Mesenchymal stem cell (in vitro differentiated cells and primary cell): ENCODE measurements around the gene KLK1.
"Not testable (repeated sequence)": the region's sequence is repeated elsewhere in the genome, so short reads cannot be mapped to it uniquely, and the experiment has no call there.

Experiments
- DNase-seq: peaks from one replicate; pipeline ENCODE4 v3.0.0-alpha.2; 2013
- H2AFZ ChIP-seq: one replicate; pipeline ENCODE4 v1.6.1; 2013; ENCODE audit warnings: low read depth, mild to moderate bottlenecking, control low read depth, inconsistent platforms, low read length, moderate library complexity
- H2AK5ac ChIP-seq: 2 replicates; pipeline ENCODE4 v1.6.1; 2013; ENCODE audit warnings: low read length, moderate library complexity, mild to moderate bottlenecking, inconsistent platforms; ENCODE audit not compliant: severe bottlenecking
- H2BK120ac ChIP-seq: one replicate; pipeline ENCODE4 v1.6.1; 2013; ENCODE audit warnings: low read depth, mild to moderate bottlenecking, inconsistent platforms, low read length, moderate library complexity
- H2BK12ac ChIP-seq, 2 experiments: one replicate each; pipeline ENCODE4 v1.6.1; 2013; ENCODE audit warnings: inconsistent platforms in 2 of 2, low read length in 2 of 2, mild to moderate bottlenecking in 2 of 2, moderate library complexity in 2 of 2, control low read depth in 1 of 2
- H2BK15ac ChIP-seq: one replicate; pipeline ENCODE4 v1.6.1; 2013; ENCODE audit warnings: mild to moderate bottlenecking, low read depth, inconsistent platforms; ENCODE audit not compliant: poor library complexity, severe bottlenecking
- H2BK5ac ChIP-seq: 2 replicates; pipeline ENCODE4 v1.6.1; 2013; ENCODE audit warnings: low read depth, mild to moderate bottlenecking, low read length, control low read depth, inconsistent platforms; ENCODE audit not compliant: poor library complexity, severe bottlenecking
- H3K14ac ChIP-seq, 2 experiments: one replicate each; pipeline ENCODE4 v1.6.1; 2013; ENCODE audit warnings: inconsistent platforms in 2 of 2, low read length in 2 of 2, control low read depth in 1 of 2, mild to moderate bottlenecking in 1 of 2, moderate library complexity in 1 of 2
- H3K18ac ChIP-seq, 2 experiments: one replicate each; pipeline ENCODE4 v1.6.1; 2013; ENCODE audit warnings: inconsistent platforms in 2 of 2, low read length in 2 of 2, control low read depth in 1 of 2, low read depth in 1 of 2, mild to moderate bottlenecking in 1 of 2
- H3K23ac ChIP-seq, 2 experiments: one replicate each; pipeline ENCODE4 v1.6.1; 2013; ENCODE audit warnings: inconsistent platforms in 2 of 2, low read length in 2 of 2, mild to moderate bottlenecking in 2 of 2, moderate library complexity in 2 of 2, control low read depth in 1 of 2
- H3K27ac ChIP-seq: 2 replicates; pipeline ENCODE4 v1.5.1; 2013; ENCODE audit warnings: mild to moderate bottlenecking, moderate library complexity, low read length, control low read depth, inconsistent platforms; ENCODE audit not compliant: poor library complexity, severe bottlenecking
- H3K27me3 ChIP-seq, 2 experiments: 2 replicates each; pipeline versions ENCODE4 v1.6.1 to v1.7.0; 2013; ENCODE audit warnings: low read length in 2 of 2, mild to moderate bottlenecking in 2 of 2, moderate library complexity in 2 of 2, control low read depth in 1 of 2, inconsistent platforms in 1 of 2; ENCODE audit not compliant: control insufficient read depth in 1 of 2, insufficient read depth in 1 of 2
- H3K36me3 ChIP-seq, 2 experiments: 2 replicates each; pipeline versions ENCODE4 v1.6.1 to v1.7.0; 2013; ENCODE audit warnings: low read length in 2 of 2, control low read depth in 1 of 2, inconsistent platforms in 1 of 2, low read depth in 1 of 2, mild to moderate bottlenecking in 1 of 2; ENCODE audit not compliant: insufficient read depth in 2 of 2, control insufficient read depth in 1 of 2
- H3K4ac ChIP-seq, 2 experiments: one replicate each; pipeline ENCODE4 v1.6.1; 2013; ENCODE audit warnings: inconsistent platforms in 2 of 2, low read length in 2 of 2, mild to moderate bottlenecking in 2 of 2, moderate library complexity in 2 of 2, control low read depth in 1 of 2, low read depth in 1 of 2
- H3K4me1 ChIP-seq: 2 replicates; pipeline ENCODE4 v1.6.1; 2013; ENCODE audit warnings: low read depth, low read length, control low read depth; ENCODE audit not compliant: control insufficient read depth, insufficient read depth
- H3K4me2 ChIP-seq: 2 replicates; pipeline ENCODE4 v1.6.1; 2013; ENCODE audit warnings: low read length, mild to moderate bottlenecking, inconsistent platforms; ENCODE audit not compliant: poor library complexity, severe bottlenecking
- H3K4me3 ChIP-seq, 2 experiments: 2 replicates each; pipeline versions ENCODE4 v1.5.1 to v1.7.0; 2013; ENCODE audit warnings: low read length in 2 of 2, mild to moderate bottlenecking in 2 of 2, control low read depth in 1 of 2, low read depth in 1 of 2; ENCODE audit not compliant: insufficient read depth in 1 of 2
- H3K79me1 ChIP-seq: replicated peaks from 2 replicates; pipeline ENCODE4 v1.6.1; 2013; ENCODE audit warnings: mild to moderate bottlenecking, control low read depth, low read length, inconsistent platforms; ENCODE audit not compliant: poor library complexity, severe bottlenecking
- H3K9ac ChIP-seq: 2 replicates; pipeline ENCODE4 v1.7.0; 2013; ENCODE audit warnings: mild to moderate bottlenecking, low read length, moderate library complexity
- H3K9me3 ChIP-seq: 2 replicates; pipeline ENCODE4 v1.7.0; 2013; ENCODE audit warnings: mild to moderate bottlenecking, low read length; ENCODE audit not compliant: control insufficient read depth
- H4K8ac ChIP-seq: one replicate; pipeline ENCODE4 v1.6.1; 2013; ENCODE audit warnings: inconsistent platforms, mild to moderate bottlenecking, low read length, moderate library complexity
- H4K91ac ChIP-seq: one replicate; pipeline ENCODE4 v1.6.1; 2013; ENCODE audit warnings: mild to moderate bottlenecking, low read length, inconsistent platforms
- WGBS: methylation state at CpG from one replicate; pipeline ENCODE4 v1.1.7; 2013; ENCODE audit warnings: mixed read lengths; 5-methylcytosine and 5-hydroxymethylcytosine counted together

The KLK1 gene

GRCh38 chr19:50812474-50812873, 11.1 kb downstream of the KLK1 start:
- Histone ChIP-seq H3K4me3 (no peak overlapping the region), H3K23ac (no peak overlapping the region), H2AK5ac (no peak overlapping the region), H3K18ac (no peak overlapping the region), H3K27me3 (peaks cover 3 to 23% of the 10 kb centered on the region in 2 experiments), H3K9me3 (no peaks in the 10 kb centered on the region), H3K9ac (no peak overlapping the region), H4K8ac (no peak overlapping the region), H2AFZ (no peak overlapping the region), H3K27ac (no peak overlapping the region), H2BK15ac (no peak overlapping the region), H2BK5ac (no peak overlapping the region), H2BK12ac (no peak overlapping the region), H3K4me1 (no peaks in the 10 kb centered on the region), H2BK120ac (no peak overlapping the region), H3K79me1 (no peaks in the 10 kb centered on the region), H3K4me2 (no peak overlapping the region), H4K91ac (peak overlapping the region; percentile 46), H3K36me3 (no peaks in the 10 kb centered on the region), H3K14ac (no peak overlapping the region), H3K4ac (no peak overlapping the region)
- WGBS, result 63% methylated on average over 3 of the region's 3 CpGs
- DNase-seq, result no peak

- not testable (repeated sequence) for H2BK12ac ChIP-seq
- 60% methylated on average over 3 of the region's 3 CpGs for WGBS
Measured at GRCh38 chr19:50811622-50812238, 11.9 kb downstream of the KLK1 start.

DNA sequence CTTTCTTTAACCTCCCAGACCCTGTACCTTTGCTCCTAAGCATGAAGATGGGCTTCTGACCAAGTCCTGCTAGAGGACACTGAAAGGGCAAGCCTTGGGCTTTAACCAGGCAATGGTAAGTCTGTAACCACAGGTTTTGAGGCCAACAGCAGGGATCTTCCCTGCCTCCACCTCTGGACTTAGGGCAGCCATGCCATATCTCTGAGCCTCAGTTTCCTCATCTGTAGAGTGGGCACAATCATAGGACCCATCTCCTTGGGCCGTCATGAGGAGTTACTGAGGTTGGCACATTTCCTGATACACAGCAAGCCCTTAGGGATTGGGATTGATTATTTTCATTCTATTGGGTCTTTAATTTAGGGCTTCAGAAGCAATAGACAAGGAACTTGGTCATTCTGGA, 14.7 kb downstream of the KLK1 start:
- H3K9ac ChIP-seq, result no peak overlapping the region
- H3K27me3 ChIP-seq, result peaks cover 0 to 3% of the 10 kb centered on the region in 2 experiments
- H3K9me3 ChIP-seq, result no peaks in the 10 kb centered on the region
- no peak for DNase-seq
- no peak overlapping the region for H4K91ac ChIP-seq
- no peak overlapping the region for H2BK120ac ChIP-seq
- no peak overlapping the region for H3K27ac ChIP-seq
- H2BK15ac ChIP-seq, result no peak overlapping the region
- no peaks in the 10 kb centered on the region for H3K79me1 ChIP-seq
- H2AFZ ChIP-seq, result no peak overlapping the region
- H3K4me3 ChIP-seq, result no peak overlapping the region
- no peaks in the 10 kb centered on the region for H3K36me3 ChIP-seq
- H3K14ac ChIP-seq, result no peak overlapping the region
- H2BK5ac ChIP-seq, result no peak overlapping the region
- 67% methylated on average over 1 of the region's 1 CpG for WGBS
- no peak overlapping the region for H2BK12ac ChIP-seq
- H3K4me2 ChIP-seq, result no peak overlapping the region
- H3K4ac ChIP-seq, result no peak overlapping the region
- H3K18ac ChIP-seq, result no peak overlapping the region
- H4K8ac ChIP-seq, result no peak overlapping the region
- H3K23ac ChIP-seq, result no peak overlapping the region
- H3K4me1 ChIP-seq, result no peaks in the 10 kb centered on the region
- H2AK5ac ChIP-seq, result no peak overlapping the region

More at GRCh38 chr19:50811622-50812238, 11.9 kb downstream of the KLK1 start:
- H3K4me1 ChIP-seq, H4K8ac ChIP-seq, H2AFZ ChIP-seq, H3K36me3 ChIP-seq, H3K9ac ChIP-seq, H3K18ac ChIP-seq, H3K9me3 ChIP-seq, H3K4me3 ChIP-seq, H3K4ac ChIP-seq, H3K27ac ChIP-seq, DNase-seq, H2BK5ac ChIP-seq, H3K4me2 ChIP-seq, H4K91ac ChIP-seq, H2BK15ac ChIP-seq, H3K23ac ChIP-seq, H3K79me1 ChIP-seq, H3K14ac ChIP-seq, H2AK5ac ChIP-seq, H2BK120ac ChIP-seq: not testable (repeated sequence)
- peaks cover 3 to 19% of the 10 kb centered on the region in 2 experiments for H3K27me3 ChIP-seq

GRCh38 chr19:50804420-50805272, 18.9 kb downstream of the KLK1 start:
- no peak overlapping the region for H2BK15ac ChIP-seq
- peak; percentile 99 for DNase-seq
- H3K4me1 ChIP-seq, result peaks cover 6% of the 10 kb centered on the region
- peak overlapping the region; percentile 98 for H3K9ac ChIP-seq
- H3K27me3 ChIP-seq, result peaks cover 0 to 3% of the 10 kb centered on the region in 2 experiments
- peak overlapping the region; percentile 63 to 93 for H3K18ac ChIP-seq
- peak overlapping the region in 1 of 2 experiments; percentile 92 for H3K4ac ChIP-seq
- peaks cover 5% of the 10 kb centered on the region for H3K79me1 ChIP-seq
- H3K4me3 ChIP-seq, result peak overlapping the region; percentile 94 to 95
- H4K91ac ChIP-seq, result peak overlapping the region; percentile 79
- WGBS, result under 1% methylated on average over 61 of the region's 62 CpGs
- no peak overlapping the region for H2AK5ac ChIP-seq
- H2BK120ac ChIP-seq, result peak overlapping the region; percentile 37
- no peaks in the 10 kb centered on the region for H3K9me3 ChIP-seq
- H3K14ac ChIP-seq, result peak overlapping the region in 1 of 2 experiments; percentile 61
- H3K23ac ChIP-seq, result no peak overlapping the region
- H2AFZ ChIP-seq, result peak overlapping the region; percentile 64
- peak overlapping the region; percentile 51 for H3K4me2 ChIP-seq
- peak overlapping the region; percentile 59 for H4K8ac ChIP-seq
- H2BK12ac ChIP-seq, result no peak overlapping the region
- H3K36me3 ChIP-seq, result peaks cover 9 to 21% of the 10 kb centered on the region in 2 experiments
- H2BK5ac ChIP-seq, result peak overlapping the region; percentile 99
- H3K27ac ChIP-seq, result peak overlapping the region; percentile 99
